PC-9 (cell line): ENCODE results near the gene ADRB1. TPM values are rescaled to one million over a fixed set of nuclear protein-coding genes. Genes with fewer than 3 reads are reported as not detected.

Experiments used
- BruUV-seq: library from RNA; stranded (reverse); fragments of 400-500 nt; replicated peaks from 2 replicates; lab custom pipeline; 2021; lab: Mats Ljungman, UMichigan
- CTCF ChIA-PET: fragments of 300-600 bp; sonication (Branson Sonifier 250); formaldehyde crosslinking; loops from one replicate; lab custom pipeline; 2022; ENCODE audit warnings: antibody characterized with exemption; lab: Charles Lee
- POLR2A ChIA-PET: fragments of 300-600 bp; sonication (Branson Sonifier 250); formaldehyde crosslinking; loops from one replicate; lab custom pipeline; 2022; ENCODE audit warnings: antibody characterized with exemption; ENCODE audit not compliant: unreplicated experiment; lab: Charles Lee
- DNase-seq, 2 experiments: peaks; one replicate each; pipeline versions ENCODE4 v3.0.0 to v3.0.0-alpha.2; 2015 to 2022; ENCODE audit warnings: mixed read lengths in 1 of 2
- H2AFZ ChIP-seq: fragments of 200-600 bp; sonication (generic); 2 replicates; pipeline ENCODE4 v1.8.1; 2017; ENCODE audit warnings: antibody characterized with exemption
- H3F3A ChIP-seq: fragments of 200-600 bp; sonication (generic); 2 replicates; pipeline ENCODE4 v1.8.1; 2017; ENCODE audit warnings: antibody characterized with exemption, mild to moderate bottlenecking, low read depth; ENCODE audit not compliant: insufficient read depth
- H3K27ac ChIP-seq: fragments of 200-600 bp; sonication (generic); 2 replicates; pipeline ENCODE4 v1.6.1; 2016; ENCODE audit warnings: mixed run types
- H3K27me3 ChIP-seq: fragments of 200-600 bp; sonication (generic); 2 replicates; pipeline ENCODE4 v1.6.1; 2016; ENCODE audit warnings: low read depth, mixed run types; ENCODE audit not compliant: insufficient read depth
- H3K36me3 ChIP-seq: fragments of 200-600 bp; sonication (generic); 2 replicates; pipeline ENCODE4 v1.6.1; 2016; ENCODE audit warnings: low read depth, mixed run types
- H3K4me1 ChIP-seq: fragments of 200-600 bp; sonication (generic); replicated peaks from 2 replicates; pipeline ENCODE4 v1.6.1; 2016; ENCODE audit warnings: mixed run types; ENCODE audit not compliant: insufficient read depth
- H3K4me2 ChIP-seq: fragments of 200-600 bp; sonication (generic); 2 replicates; pipeline ENCODE4 v1.6.1; 2017; ENCODE audit warnings: mixed run types
- H3K4me3 ChIP-seq: fragments of 200-600 bp; sonication (generic); 2 replicates; pipeline ENCODE4 v1.6.1; 2016; ENCODE audit warnings: mixed run types
- H3K79me2 ChIP-seq: fragments of 200-600 bp; sonication (generic); 2 replicates; pipeline ENCODE4 v1.6.1; 2017; ENCODE audit warnings: low read depth, mixed run types
- H3K9me2 ChIP-seq: fragments of 200-600 bp; sonication (generic); 2 replicates; pipeline ENCODE4 v1.8.1; 2017; ENCODE audit warnings: mild to moderate bottlenecking; ENCODE audit not compliant: insufficient read depth
- H3K9me3 ChIP-seq: fragments of 200-600 bp; sonication (generic); 2 replicates; pipeline ENCODE4 v1.8.1; 2016; ENCODE audit warnings: low read depth; ENCODE audit not compliant: insufficient read depth
- H4K20me1 ChIP-seq: fragments of 200-600 bp; sonication (generic); 2 replicates; pipeline ENCODE4 v1.8.1; 2017; ENCODE audit not compliant: insufficient read depth
- EZH2 ChIP-seq: fragments of 200-600 bp; sonication (generic); IDR thresholded peaks from 2 replicates; pipeline ENCODE4 v1.8.0; 2017; ENCODE audit warnings: antibody characterized with exemption, low read depth
- intact Hi-C: fragments of 100-400 bp; cut with micrococcal nuclease; formaldehyde crosslinking; loops from one replicate; pipeline ENCODE4 v1.10.0; 2022; ENCODE audit not compliant: unreplicated experiment
- total RNA-seq: library from RNA; stranded (reverse); gene quantifications from 2 replicates; pipeline ENCODE4 v1.2.3, GENCODE V29; 2021
- TF ChIP-seq, protein P1 (sequence below): fragments of 200-600 bp; sonication (generic); conservative IDR thresholded peaks from 2 replicates; pipeline ENCODE4 v1.6.1; 2017; ENCODE audit warnings: mixed run types, antibody characterized with exemption, mild to moderate bottlenecking, moderate library complexity

ADRB1 gene
- total RNA-seq, 1 experiment from 2014 or later = 0.48 TPM

DNA sequence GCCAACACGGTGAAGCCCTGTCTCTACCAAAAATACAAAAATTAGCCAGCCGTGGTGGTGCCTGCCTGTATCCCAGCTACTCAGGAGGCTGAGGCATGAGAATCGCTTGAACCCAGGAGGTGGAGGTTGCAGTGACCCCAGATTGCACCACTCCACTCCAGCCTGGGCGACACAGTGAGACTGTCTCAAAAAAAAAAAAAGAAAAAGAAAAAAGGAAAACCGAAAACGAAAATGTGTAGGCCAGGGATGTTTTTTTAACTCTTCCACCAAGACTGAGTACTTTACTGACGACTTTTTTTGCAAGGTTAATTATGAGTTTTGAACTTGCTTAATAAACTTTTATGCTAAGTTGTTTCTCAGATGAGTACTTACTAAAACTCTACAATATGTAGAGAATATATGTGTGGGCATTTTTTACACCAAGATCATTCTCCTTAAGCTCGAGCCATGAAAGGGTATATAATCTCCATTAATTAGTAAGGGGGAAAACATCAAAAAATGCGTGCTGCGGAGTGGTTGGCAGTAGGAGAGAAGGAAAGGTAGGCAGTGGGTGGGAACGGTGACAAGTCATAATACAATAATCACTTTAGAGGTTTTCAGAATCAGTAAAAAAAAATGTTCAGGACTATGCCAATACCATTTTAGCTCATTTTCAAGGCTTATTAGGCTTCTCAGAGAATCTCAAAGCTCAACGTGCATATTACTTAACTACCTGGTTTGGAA, 8.6 kb upstream of the ADRB1 start:
- Histone ChIP-seq H4K20me1 (no peaks in the 10 kb centered on the region), H3K9me2 (no peaks in the 10 kb centered on the region), H3F3A (peaks cover 11% of the 10 kb centered on the region; the same call in 1 of the 2 replicates), H3K9me3 (no peaks in the 10 kb centered on the region), H3K4me2 (no peak overlapping the region), H3K27me3 (no peaks in the 10 kb centered on the region), H3K4me3 (no peak overlapping the region), H3K4me1 (peaks cover 34% of the 10 kb centered on the region), H2AFZ (no peak overlapping the region), H3K27ac (no peak overlapping the region), H3K79me2 (no peaks in the 10 kb centered on the region), H3K36me3 (no peaks in the 10 kb centered on the region)
- intact Hi-C loops = no loop called here
- ChIA-PET CTCF (no interaction called here), POLR2A (no interaction called here)
- BruUV-seq = no TSS peak
- no peak for DNase-seq
- no peak for TF ChIP-seq EZH2
- TF ChIP-seq, protein P1, sequence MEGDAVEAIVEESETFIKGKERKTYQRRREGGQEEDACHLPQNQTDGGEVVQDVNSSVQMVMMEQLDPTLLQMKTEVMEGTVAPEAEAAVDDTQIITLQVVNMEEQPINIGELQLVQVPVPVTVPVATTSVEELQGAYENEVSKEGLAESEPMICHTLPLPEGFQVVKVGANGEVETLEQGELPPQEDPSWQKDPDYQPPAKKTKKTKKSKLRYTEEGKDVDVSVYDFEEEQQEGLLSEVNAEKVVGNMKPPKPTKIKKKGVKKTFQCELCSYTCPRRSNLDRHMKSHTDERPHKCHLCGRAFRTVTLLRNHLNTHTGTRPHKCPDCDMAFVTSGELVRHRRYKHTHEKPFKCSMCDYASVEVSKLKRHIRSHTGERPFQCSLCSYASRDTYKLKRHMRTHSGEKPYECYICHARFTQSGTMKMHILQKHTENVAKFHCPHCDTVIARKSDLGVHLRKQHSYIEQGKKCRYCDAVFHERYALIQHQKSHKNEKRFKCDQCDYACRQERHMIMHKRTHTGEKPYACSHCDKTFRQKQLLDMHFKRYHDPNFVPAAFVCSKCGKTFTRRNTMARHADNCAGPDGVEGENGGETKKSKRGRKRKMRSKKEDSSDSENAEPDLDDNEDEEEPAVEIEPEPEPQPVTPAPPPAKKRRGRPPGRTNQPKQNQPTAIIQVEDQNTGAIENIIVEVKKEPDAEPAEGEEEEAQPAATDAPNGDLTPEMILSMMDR = no peak

DNA sequence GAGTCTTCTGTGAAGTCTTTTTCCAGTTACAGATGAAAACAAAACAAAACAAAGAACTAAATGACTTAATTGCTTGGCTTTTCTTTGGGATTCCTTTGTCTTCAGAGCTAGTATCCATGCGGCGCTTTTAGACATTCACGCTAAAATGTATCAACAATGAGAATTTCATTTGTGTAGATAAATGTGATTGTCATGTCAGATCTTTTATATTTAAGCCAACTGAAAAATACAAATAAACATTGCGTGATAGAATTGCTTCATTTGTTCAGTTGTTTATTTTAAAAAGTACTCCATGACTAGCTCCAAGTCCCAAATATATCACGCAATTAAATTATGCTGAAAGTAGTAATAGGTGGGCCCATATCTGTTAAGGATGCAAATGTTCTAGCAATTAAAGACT, 7.9 kb upstream of the ADRB1 start:
- ChIA-PET POLR2A (no interaction called here), CTCF (no interaction called here)
- DNase-seq = no peak
- H3K79me2 ChIP-seq = no peaks in the 10 kb centered on the region
- H3K9me2 ChIP-seq = no peaks in the 10 kb centered on the region
- no peak overlapping the region for H3K4me3 ChIP-seq
- H3F3A ChIP-seq = peaks cover 11% of the 10 kb centered on the region; the same call in 1 of the 2 replicates
- no peaks in the 10 kb centered on the region for H3K9me3 ChIP-seq
- no peak overlapping the region for H3K4me2 ChIP-seq
- no peaks in the 10 kb centered on the region for H3K36me3 ChIP-seq
- no peak overlapping the region for H2AFZ ChIP-seq
- H3K27me3 ChIP-seq = no peaks in the 10 kb centered on the region
- TF ChIP-seq EZH2 = no peak
- TF ChIP-seq, protein P1 = no peak
- H3K27ac ChIP-seq = no peak overlapping the region
- H3K4me1 ChIP-seq = peaks cover 33% of the 10 kb centered on the region
- H4K20me1 ChIP-seq = no peaks in the 10 kb centered on the region
- BruUV-seq = no TSS peak
- intact Hi-C loops = no loop called here

- no peaks in the 10 kb centered on the region for H3K36me3 ChIP-seq
- H3K79me2 ChIP-seq = no peaks in the 10 kb centered on the region
- H2AFZ ChIP-seq = no peak overlapping the region
- intact Hi-C loops = no loop called here
- H3K27ac ChIP-seq = no peak overlapping the region
- peak overlapping the region; percentile 24 for H3K4me2 ChIP-seq
- peaks cover 24% of the 10 kb centered on the region for H3K4me1 ChIP-seq
- ChIA-PET CTCF (no interaction called here), POLR2A (no interaction called here)
- H3F3A ChIP-seq = peaks cover 11% of the 10 kb centered on the region; the same call in 1 of the 2 replicates
- TF ChIP-seq EZH2 = no peak
- TF ChIP-seq, protein P1 = no peak
- no peaks in the 10 kb centered on the region for H3K27me3 ChIP-seq
- BruUV-seq = no TSS peak
- no peak overlapping the region for H3K4me3 ChIP-seq
- no peaks in the 10 kb centered on the region for H3K9me2 ChIP-seq
- no peaks in the 10 kb centered on the region for H4K20me1 ChIP-seq
- DNase-seq = peak in 1 of 2 experiments; percentile 69
- H3K9me3 ChIP-seq = no peaks in the 10 kb centered on the region
These were observed 4.8 kb upstream of the ADRB1 start for GRCh38 chr10:114038819-114039218.
